NCI-H2227 treated with DMSO at 0.1 percent for 48 hours (cell line): ENCODE measurements around the gene STAMBP.
"Not testable (repeated sequence)": the region's sequence is repeated elsewhere in the genome, so short reads cannot be mapped to it uniquely, and the experiment has no call there.

ENCODE experiments used
- DNase-seq: peaks from one replicate; lab custom pipeline; 2025; lab: John Stamatoyannopoulos, UW

Gene STAMBP

GRCh38 chr2:73887596-73888353 is 59.0 kb downstream of the STAMBP start:
- DNase-seq: not testable (repeated sequence)

DNA sequence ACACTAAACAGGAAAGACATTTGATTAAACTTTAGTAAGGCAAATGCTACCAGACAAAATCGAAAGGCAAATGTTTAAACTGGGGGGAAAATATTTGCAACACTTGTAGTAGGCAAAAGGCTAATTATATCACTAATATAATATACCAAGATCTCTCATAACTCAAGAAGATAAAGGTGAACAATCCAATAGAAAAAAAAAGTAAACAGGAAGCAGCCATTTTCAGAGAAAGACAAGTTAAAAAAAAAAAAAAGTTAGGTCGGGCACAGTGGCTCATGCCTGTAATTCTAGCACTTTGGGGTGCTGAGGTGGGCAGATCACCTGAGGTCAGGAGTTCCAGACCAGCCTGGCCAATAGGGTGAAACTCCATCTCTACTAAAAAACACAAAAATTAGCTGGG is 59.6 kb downstream of the STAMBP start:
- DNase-seq: no peak

DNA sequence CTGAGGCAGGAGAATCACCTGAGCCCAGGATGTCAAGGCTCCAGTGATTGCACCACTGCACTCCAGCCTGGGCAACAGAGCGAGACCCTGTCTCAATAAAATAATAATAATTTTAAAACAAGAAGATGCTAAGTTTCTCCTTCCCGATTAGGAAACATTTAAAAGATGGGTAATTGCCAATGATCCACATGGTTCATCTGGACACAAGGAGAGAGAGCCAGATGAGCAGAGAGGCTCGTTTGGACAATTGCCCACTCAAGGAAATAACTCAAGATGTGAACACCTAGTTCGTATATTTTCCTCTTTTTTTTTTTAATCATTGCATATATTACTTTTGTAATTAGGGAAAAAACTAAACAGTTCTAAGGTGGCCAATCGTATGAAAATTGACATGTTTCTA is 60.4 kb downstream of the STAMBP start:
- no peak for DNase-seq

- DNase-seq: no peak
Observed at GRCh38 chr2:73890301-73891092, 61.7 kb downstream of the STAMBP start.

- no peak for DNase-seq
Observed at GRCh38 chr2:73891276-73891901, 62.6 kb downstream of the STAMBP start.

- DNase-seq: no peak
Observed at GRCh38 chr2:73892631-73893329, 64.0 kb downstream of the STAMBP start, which contains the start of gene ACTG2. Gene ACTG2, plus strand, starts transcription at chr2:73893008. Its CDS starts 8,304 bp downstream, at chr2:73901312.

DNA sequence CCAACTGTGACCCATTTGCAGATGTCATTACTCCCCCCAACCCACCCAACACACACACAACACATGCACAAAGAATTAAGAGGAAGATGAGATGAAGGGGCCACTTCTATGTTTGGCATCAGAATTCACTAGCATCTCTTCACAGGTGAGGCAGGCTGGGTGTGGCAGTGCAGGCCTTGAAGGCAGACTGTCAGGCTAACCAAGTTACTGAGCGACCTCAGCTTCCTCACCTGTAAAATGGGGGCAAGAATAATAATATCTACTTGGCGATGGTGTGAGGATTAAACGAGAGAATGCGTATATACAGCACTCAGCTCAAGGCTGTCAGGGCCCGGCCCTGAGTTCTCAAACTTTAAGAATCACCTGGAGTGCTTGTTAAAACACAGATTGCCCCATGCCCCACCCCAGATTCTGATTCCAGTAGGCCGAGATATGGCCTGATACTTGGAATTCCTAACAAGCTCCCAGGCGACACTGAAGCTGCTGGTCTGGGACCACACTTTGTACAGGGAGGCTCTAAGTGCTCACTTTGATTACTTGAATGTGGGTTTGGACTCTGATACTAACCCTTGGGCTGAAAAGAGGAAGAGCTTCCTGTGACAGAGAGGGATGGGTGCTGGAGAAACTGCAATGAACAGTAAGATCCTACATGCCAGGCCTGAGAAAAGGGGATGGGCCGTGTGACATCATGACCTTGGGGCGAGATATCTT is 65.2 kb downstream of the STAMBP start:
- no peak for DNase-seq

- DNase-seq: no peak
Observed at GRCh38 chr2:73894475-73894850, 65.7 kb downstream of the STAMBP start.

DNA sequence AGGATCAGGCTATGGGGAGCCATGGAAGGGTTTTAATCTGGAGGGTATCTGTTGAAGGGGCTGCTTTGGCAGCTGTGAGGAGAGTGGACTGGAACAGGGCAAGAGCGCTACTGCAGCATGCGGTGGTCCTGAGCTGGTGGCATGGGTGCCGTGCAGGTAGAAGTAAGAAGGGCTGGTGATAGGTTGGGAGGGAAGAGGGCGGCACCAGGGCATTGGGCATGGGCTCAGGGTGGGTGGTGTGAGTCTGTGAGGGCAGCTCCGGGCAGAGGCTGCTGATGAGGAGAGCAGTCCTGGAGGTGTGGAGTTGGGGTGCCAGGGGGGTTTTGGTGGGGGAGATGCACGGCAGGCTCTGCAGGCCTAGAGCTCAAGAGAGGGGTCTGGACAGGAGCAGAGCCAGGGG is 66.1 kb downstream of the STAMBP start:
- DNase-seq: no peak

DNA sequence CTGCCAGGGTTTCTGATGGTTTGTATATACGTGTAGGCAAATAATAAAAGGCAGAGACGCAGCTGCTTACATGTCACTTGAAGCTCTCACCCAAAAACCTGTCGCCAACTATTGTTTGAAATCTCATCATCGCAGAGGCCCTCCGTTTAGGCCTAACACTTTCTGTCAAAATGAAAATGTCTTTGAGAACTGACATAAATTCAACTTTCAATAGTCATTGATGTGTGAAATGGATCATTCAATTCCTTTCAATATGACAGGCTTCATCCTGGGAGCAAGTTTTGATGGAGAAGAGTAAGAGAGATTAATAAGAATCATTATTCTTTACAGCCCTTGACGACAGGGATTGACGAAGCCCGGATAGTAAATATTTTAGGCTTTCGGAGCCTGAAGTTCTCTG is 66.7 kb downstream of the STAMBP start:
- no peak for DNase-seq

DNA sequence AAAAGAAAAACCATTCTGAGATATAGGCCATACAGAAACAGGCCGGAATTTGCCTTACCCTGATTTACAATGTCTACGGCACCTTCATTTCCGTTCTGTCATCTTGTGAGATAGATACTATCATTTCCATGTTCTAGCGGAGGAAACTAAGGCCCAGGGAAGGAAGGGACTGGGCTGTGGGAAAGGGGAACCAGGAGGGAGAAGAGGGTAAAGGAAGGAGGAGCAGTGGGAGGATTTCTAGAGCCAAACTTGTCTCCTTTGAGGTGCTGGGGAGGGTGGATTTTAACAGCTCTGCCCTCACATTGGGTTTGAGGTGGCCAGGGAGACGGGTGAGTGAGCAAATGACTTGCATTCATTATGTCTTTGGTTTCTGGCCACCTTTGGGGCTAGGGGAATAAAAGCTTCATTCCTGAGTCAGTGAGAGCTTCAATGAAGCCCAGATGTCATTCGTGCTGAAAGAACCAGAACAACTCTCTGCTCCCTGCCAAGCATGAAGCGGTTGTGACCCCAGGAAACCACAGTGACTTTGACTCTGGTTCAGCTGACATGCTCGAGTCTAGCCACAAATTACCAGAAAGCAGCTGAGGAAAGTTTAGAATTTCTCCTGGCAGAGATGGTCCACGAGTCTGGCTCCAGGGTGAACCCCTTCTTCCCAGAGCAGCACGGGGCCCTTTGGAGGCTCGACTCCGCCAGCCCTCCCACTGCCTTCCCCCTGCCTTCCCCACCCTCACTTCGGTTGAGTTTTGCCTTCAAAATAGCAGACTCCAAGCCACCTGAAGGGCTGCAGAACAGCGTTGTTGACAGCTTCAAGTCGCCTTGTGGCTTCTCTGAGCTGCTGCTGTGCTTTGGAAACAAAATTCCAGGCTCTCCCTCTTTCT is 67.8 kb downstream of the STAMBP start:
- no peak for DNase-seq

- DNase-seq: no peak
Observed at GRCh38 chr2:73897240-73897583, 68.5 kb downstream of the STAMBP start.

- no peak for DNase-seq
Observed at GRCh38 chr2:73897934-73898333, 69.2 kb downstream of the STAMBP start.

GRCh38 chr2:73899801-73900336 is 71.1 kb downstream of the STAMBP start:
- DNase-seq: no peak

DNA sequence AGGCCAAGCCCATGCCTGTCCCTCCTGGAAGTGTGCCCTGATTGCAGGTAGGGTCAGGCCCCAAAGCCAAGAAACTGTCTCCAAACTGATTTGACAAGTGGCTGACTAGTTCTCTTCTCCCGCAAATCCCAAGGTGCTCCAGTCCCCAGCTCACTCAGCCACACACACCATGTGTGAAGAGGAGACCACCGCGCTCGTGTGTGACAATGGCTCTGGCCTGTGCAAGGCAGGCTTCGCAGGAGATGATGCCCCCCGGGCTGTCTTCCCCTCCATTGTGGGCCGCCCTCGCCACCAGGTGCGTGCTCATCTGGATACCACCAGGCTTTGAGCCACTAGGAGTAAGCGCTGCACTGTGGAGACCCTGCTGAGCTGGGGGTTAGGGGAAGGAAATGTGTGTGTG is 72.4 kb downstream of the STAMBP start:
- DNase-seq: no peak

- DNase-seq: no peak
Observed at GRCh38 chr2:73902284-73902683, 73.5 kb downstream of the STAMBP start.

- no peak for DNase-seq
Observed at GRCh38 chr2:73903313-73903712, 74.6 kb downstream of the STAMBP start.

DNA sequence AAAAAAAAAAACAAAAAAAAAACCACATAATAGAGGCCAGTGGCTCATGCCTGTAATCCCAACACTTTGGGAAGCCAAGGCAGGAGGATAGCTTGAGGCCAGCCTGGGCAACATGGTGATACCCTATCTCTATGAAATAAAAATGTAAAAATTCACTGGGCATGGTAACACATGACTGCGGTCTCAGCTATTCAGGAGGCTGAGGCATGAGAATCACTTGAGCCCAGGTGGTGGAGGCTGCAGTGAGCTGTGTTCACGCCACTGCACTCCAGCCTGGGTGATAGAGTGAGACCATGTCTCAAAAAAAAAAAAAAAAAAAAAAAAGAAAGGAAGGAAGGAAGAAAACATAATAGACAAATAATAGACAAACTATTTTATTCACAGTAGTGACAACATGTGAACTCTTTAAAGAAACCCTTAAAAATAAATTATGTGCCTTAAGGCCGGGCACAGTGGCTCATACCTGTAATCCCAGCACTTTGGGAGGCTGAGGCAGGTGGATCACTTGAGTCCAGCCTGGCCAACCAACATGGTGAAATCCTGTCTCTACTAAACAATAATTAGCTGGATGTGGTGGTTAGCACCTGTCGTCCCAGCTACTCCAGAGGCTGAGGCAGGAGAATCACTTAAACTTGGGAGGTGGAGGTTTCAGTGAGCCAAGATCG is 75.3 kb downstream of the STAMBP start:
- DNase-seq: not testable (repeated sequence)

GRCh38 chr2:73904952-73905351 is 76.2 kb downstream of the STAMBP start:
- no peak for DNase-seq
